ENCODE results near the gene MRPL36. TPM values are rescaled to one million over a fixed set of nuclear protein-coding genes. Genes with fewer than 3 reads are reported as not detected.

Gene MRPL36
- total and polyA plus RNA-seq, 2 donors (not counting 3 experiments of a cell fraction or from before 2014, with no cell fraction given): 70.3 to 72.7 TPM

GRCh38 chr5:1797855-1798254, 1.8 kb downstream of the MRPL36 start:
- no peak overlapping the region for H3K4me2 ChIP-seq (ENCODE audit: insufficient read depth, low read length)
- no peak overlapping the region for H3K9ac ChIP-seq (replicated peaks; ENCODE audit: extremely low read depth, insufficient read depth, low read length)
- no peaks in the 10 kb centered on the region for H3K27me3 ChIP-seq (ENCODE audit: control insufficient read depth in 2 of 2, insufficient read depth in 2 of 2, low read length in 2 of 2)
- no peak for FAIRE-seq
- no TSS peak for BruUV-seq (replicated peaks)
- TF ChIP-seq POLR2A (IDR thresholded peaks at IDR 0.05; ENCODE audit: low read depth, low read length): no peak
- no peak for TF ChIP-seq MYC (IDR thresholded peaks at IDR 0.05; ENCODE audit: low read depth, low read length)
- TF ChIP-seq MAX (IDR thresholded peaks at IDR 0.05; ENCODE audit: insufficient read depth, insufficient read length): no peak
- TF ChIP-seq CTCF (IDR thresholded peaks at IDR 0.05; ENCODE audit: extremely low read depth in 1 of 2, insufficient read depth in 1 of 2, low read depth in 1 of 2, low read length in 2 of 2): no peak
- TF ChIP-seq EZH2 (IDR thresholded peaks at IDR 0.05; ENCODE audit: borderline replicate concordance, low read depth, low read length, severe bottlenecking): no peak
- TF ChIP-seq FOS (IDR thresholded peaks at IDR 0.05; ENCODE audit: borderline replicate concordance, insufficient read depth, low read length): no peak
- TF ChIP-seq POLR2AphosphoS5 (IDR thresholded peaks at IDR 0.05; ENCODE audit: insufficient read depth, low read depth, low read length): no peak
- TF ChIP-seq JUN (IDR thresholded peaks at IDR 0.05; ENCODE audit: borderline replicate concordance, insufficient read depth, insufficient read length, low read depth): no peak
- no peak for TF ChIP-seq GATA2 (IDR thresholded peaks at IDR 0.05; ENCODE audit: insufficient read depth, insufficient read length, low read depth, low read length)
- H3K79me2 ChIP-seq (ENCODE audit: control insufficient read depth, insufficient read depth, low read length): peaks cover 51% of the 10 kb centered on the region
- H3K9me3 ChIP-seq (replicated peaks; ENCODE audit: control insufficient read depth, insufficient read depth, low read length): no peaks in the 10 kb centered on the region
- H3K27ac ChIP-seq (ENCODE audit: insufficient read depth, low read depth, low read length): no peak overlapping the region
- DNase-seq (ENCODE audit: low read depth, low spot score): no peak
- H3K4me3 ChIP-seq (replicated peaks in 1 of 3; ENCODE audit: insufficient read depth in 1 of 3, low read depth in 1 of 3, low read length in 3 of 3): no peak overlapping the region
- H3K9me1 ChIP-seq (replicated peaks; ENCODE audit: control insufficient read depth, extremely low read depth, insufficient read depth, low read length): no peaks in the 10 kb centered on the region
- POLR2A ChIA-PET: no interaction called here
- intact Hi-C loops (cut with micrococcal nuclease) (no loop called here), dilution Hi-C loops (cut with MboI; ENCODE audit: extremely low pct_ligation_motif_present, low sequenced_read_pairs) (no loop called here)
- H2AFZ ChIP-seq (ENCODE audit: low read depth, low read length): no peak overlapping the region
- peaks cover 28% of the 10 kb centered on the region for H3K4me1 ChIP-seq (ENCODE audit: control insufficient read depth, extremely low read depth, insufficient read depth, low read length)
- no peaks in the 10 kb centered on the region for H4K20me1 ChIP-seq (replicated peaks; ENCODE audit: control insufficient read depth, extremely low read depth, insufficient read depth, low read length)
- peaks cover 4 to 14% of the 10 kb centered on the region in 2 experiments for H3K36me3 ChIP-seq (ENCODE audit: control insufficient read depth in 2 of 2, extremely low read depth in 1 of 2, insufficient read depth in 2 of 2, low read length in 2 of 2)
- CTCF ChIA-PET: interaction anchor here (1.5 kb wide), 1 partner anchor 25 kb away, joined by 5 read pairs; no protein-coding TSS in a partner anchor

All from endothelial cell of umbilical vein (primary cell).